Vagina (tissue), 2 donors: ENCODE data around the gene ORAI2. TPM values are rescaled to one million over a fixed set of nuclear protein-coding genes. Genes with fewer than 3 reads are reported as not detected.

ENCODE experiments used
- DNase-seq, 2 donors: peaks; one replicate each; pipeline ENCODE4 v3.0.0-alpha.2; 2017; ENCODE audit errors: extremely low spot score in 2 of 2
- H3K27ac ChIP-seq: fragments of 200-600 bp; sonication (generic); one replicate; pipeline ENCODE4 v1.5.1; 2019
- H3K27me3 ChIP-seq: fragments of 200-600 bp; sonication (generic); one replicate; pipeline ENCODE4 v1.5.1; 2019
- H3K36me3 ChIP-seq, 2 donors: fragments of 200-600 bp; sonication (generic); one replicate each; pipeline ENCODE4 v1.5.1; 2017 to 2019
- H3K4me1 ChIP-seq: fragments of 200-600 bp; sonication (generic); one replicate; pipeline ENCODE4 v1.5.1; 2019
- H3K4me3 ChIP-seq, 2 donors: fragments of 200-600 bp; sonication (generic); 1 replicate in 1 of 2; 2 replicates in 1 of 2; pipeline ENCODE4 v1.5.1; 2016 to 2019
- H3K9me3 ChIP-seq: fragments of 200-600 bp; sonication (generic); one replicate; pipeline ENCODE4 v1.5.1; 2019
- POLR2A ChIP-seq, 2 donors: fragments of 450-650 bp; IDR thresholded peaks; one replicate each; pipeline ENCODE4 v1.6.1; 2017; ENCODE audit warnings: antibody characterized with exemption in 2 of 2, mild to moderate bottlenecking in 2 of 2, moderate library complexity in 2 of 2
- POLR2AphosphoS5 ChIP-seq, 2 donors: sonication (generic); formaldehyde crosslinking; IDR thresholded peaks; one replicate each; pipeline ENCODE4 v1.9.0; 2017; ENCODE audit warnings: antibody characterized with exemption in 2 of 2, mild to moderate bottlenecking in 2 of 2, low read depth in 1 of 2; ENCODE audit not compliant: insufficient read depth in 1 of 2
- intact Hi-C: fragments of 100-400 bp; cut with DNase I; formaldehyde crosslinking; loops from one replicate; pipeline ENCODE4 v1.15.1; 2023
- total RNA-seq: library from RNA; depleted of rRNA; stranded (reverse); fragments of >200 nt; gene quantifications from one replicate; pipeline ENCODE4 v1.2.3, GENCODE V29; 2016
- TF ChIP-seq, protein P1 (sequence below), 3 experiments: fragments of 450-650 bp in 2 of 3; fragments of 200-600 bp in 1 of 3; sonication (generic) in 1 of 3; IDR thresholded peaks; one replicate each; pipeline ENCODE4 v1.5.1; 2017 to 2019; ENCODE audit warnings: antibody characterized with exemption in 3 of 3, mild to moderate bottlenecking in 2 of 3, moderate library complexity in 2 of 3

ORAI2 gene
- total RNA-seq, 1 donor from 2014 or later, result 15.5 TPM

DNA sequence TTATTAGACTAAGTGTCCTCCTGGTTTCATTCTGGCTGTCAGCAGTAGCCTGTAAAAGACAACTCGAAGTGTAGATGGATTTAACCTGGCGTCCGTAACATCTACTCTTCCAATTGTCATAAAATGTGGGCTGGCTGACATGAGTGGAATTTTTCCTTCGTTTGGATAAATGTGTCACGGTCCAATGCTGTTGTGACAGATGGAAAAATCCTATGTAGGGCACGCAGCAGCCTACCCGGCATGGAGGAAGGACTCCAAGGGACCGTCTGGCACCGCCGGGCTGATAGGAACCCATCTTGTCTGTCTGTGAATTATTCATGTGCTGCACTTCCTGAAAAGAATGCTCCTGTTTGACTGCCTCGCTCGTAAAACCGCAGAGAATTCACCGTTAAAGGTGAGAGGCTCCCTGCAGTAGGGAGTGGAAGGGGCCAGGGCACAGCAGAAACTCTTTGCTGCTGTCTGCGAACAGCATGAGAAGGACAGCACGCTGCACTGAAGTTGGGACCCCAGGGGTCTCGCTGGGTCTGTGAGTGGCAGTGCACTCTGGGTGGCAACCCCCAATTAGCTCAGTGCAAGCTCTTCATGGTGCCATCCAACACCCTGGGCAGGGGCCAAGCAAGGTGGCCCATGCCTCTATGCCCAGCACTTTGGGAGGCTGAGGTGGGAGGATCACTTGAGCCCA, 1.6 kb upstream of the ORAI2 start:
- intact Hi-C loops, result no loop called here
- Histone ChIP-seq H3K27ac (peak overlapping the region; percentile 84), H3K36me3 (peaks cover 0 to 3% of the 10 kb centered on the region in 2 donors), H3K4me1 (peaks cover 47% of the 10 kb centered on the region), H3K27me3 (no peaks in the 10 kb centered on the region), H3K4me3 (no peak overlapping the region), H3K9me3 (no peaks in the 10 kb centered on the region)
- TF ChIP-seq, protein P1, sequence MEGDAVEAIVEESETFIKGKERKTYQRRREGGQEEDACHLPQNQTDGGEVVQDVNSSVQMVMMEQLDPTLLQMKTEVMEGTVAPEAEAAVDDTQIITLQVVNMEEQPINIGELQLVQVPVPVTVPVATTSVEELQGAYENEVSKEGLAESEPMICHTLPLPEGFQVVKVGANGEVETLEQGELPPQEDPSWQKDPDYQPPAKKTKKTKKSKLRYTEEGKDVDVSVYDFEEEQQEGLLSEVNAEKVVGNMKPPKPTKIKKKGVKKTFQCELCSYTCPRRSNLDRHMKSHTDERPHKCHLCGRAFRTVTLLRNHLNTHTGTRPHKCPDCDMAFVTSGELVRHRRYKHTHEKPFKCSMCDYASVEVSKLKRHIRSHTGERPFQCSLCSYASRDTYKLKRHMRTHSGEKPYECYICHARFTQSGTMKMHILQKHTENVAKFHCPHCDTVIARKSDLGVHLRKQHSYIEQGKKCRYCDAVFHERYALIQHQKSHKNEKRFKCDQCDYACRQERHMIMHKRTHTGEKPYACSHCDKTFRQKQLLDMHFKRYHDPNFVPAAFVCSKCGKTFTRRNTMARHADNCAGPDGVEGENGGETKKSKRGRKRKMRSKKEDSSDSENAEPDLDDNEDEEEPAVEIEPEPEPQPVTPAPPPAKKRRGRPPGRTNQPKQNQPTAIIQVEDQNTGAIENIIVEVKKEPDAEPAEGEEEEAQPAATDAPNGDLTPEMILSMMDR (IDR thresholded peaks at IDR 0.05), result no peak
- TF ChIP-seq POLR2AphosphoS5 (IDR thresholded peaks at IDR 0.05; ENCODE audit: insufficient read depth in 1 of 2, low read depth in 1 of 2), result peak; percentile 11 to 34
- no peak for DNase-seq

DNA sequence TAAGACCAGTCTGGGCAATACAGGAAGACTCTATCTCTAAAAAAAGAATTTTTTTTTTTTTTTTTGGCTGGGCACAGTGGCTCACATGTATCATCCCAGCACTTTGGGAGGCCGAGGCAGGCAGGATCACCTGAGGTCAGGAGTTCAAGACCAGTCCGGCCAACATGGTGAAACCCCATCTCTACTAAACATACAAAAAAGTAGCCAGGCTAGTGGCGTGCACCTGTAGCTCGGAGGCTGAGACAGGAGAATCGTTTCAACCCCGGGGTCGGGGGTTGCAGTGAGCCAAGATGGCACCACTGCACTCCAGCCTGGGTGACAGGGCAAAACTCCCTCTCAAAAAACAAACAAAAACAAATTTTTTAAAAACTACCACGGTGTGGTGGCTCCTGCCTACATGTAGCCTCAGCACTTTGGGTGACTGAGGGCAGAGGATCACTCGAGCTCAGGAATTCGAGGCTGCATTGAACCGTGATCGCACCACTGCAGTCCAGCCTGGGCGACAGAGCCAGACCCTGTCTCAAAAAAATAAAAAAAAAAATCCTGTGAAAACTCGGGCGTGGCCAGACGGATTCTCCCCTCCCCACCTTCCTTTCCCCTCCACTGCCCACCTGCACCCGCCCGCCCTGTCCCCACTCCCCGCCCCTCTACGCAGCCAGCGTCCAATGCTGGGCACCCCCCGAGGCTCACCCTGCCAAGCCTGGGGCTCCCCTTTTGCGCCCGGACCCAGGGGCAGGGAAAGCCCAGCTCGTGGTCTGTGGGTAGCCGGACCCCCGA, 745 bp upstream of the ORAI2 start:
- Histone ChIP-seq H3K36me3 (no peaks in the 10 kb centered on the region), H3K4me3 (peak overlapping the region; percentile 86 to 88), H3K27me3 (no peaks in the 10 kb centered on the region), H3K27ac (peak overlapping the region; percentile 84), H3K9me3 (no peaks in the 10 kb centered on the region), H3K4me1 (peaks cover 47% of the 10 kb centered on the region)
- no peak for DNase-seq
- TF ChIP-seq, protein P1 (IDR thresholded peaks at IDR 0.05), result no peak
- TF ChIP-seq POLR2A (IDR thresholded peaks at IDR 0.05), result no peak
- no peak for TF ChIP-seq POLR2AphosphoS5 (IDR thresholded peaks at IDR 0.05; ENCODE audit: insufficient read depth in 1 of 2, low read depth in 1 of 2)
- intact Hi-C loops, result no loop called here

DNA sequence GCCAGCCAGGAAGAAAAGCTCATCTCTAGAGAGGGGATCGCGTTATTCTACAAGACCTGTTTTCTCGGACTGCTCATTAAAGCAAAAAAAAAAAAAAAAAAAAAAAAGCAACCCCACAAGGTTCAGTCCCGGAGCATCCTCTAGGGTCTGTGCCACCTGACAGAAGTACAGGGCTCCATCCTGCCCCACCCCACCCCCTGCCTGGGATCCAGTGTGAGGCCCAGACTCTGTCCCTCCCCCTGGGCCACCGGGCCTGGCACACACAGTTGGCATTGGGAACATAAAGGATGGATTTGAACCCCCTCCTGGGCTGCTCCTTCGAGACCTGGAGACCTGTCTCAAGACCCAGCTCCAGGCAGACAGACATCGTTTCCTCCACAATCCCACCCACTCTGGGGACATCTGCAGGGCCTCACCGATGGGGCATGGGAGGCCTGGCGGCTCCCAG, 688 bp downstream of the ORAI2 start:
- TF ChIP-seq, protein P1 (IDR thresholded peaks at IDR 0.05), result no peak
- TF ChIP-seq POLR2AphosphoS5 (IDR thresholded peaks at IDR 0.05; ENCODE audit: insufficient read depth in 1 of 2, low read depth in 1 of 2) (no peak), POLR2A (IDR thresholded peaks at IDR 0.05) (no peak)
- DNase-seq, result no peak
- Histone ChIP-seq H3K4me1 (peaks cover 47% of the 10 kb centered on the region), H3K9me3 (no peaks in the 10 kb centered on the region), H3K36me3 (no peaks in the 10 kb centered on the region), H3K27me3 (no peaks in the 10 kb centered on the region), H3K27ac (peak overlapping the region; percentile 57), H3K4me3 (peak overlapping the region; percentile 86 to 88)
- intact Hi-C loops, result no loop called here

DNA sequence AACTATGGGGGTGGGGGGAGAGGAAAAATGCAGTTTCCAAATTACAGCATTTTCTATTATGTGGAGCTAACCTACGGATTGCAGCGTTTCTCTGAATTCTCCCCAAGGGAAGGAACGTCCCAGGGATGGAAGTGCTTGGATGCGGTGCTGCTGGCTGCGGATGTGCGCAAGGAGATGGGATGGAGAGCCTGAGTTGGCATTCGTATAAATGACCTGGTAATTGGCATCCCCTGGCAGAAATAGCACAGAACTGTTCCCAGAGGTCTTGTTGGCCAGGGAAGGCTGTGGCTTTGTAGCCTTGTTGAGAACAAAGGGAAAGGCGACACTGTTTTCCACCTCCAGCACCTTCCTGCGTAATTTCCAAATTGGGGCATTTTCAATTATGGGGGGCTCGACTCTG, 2.7 kb downstream of the ORAI2 start:
- H3K36me3 ChIP-seq, result no peaks in the 10 kb centered on the region
- no peak overlapping the region for H3K27ac ChIP-seq
- H3K27me3 ChIP-seq, result no peaks in the 10 kb centered on the region
- TF ChIP-seq, protein P1 (IDR thresholded peaks at IDR 0.05), result no peak
- TF ChIP-seq POLR2A (IDR thresholded peaks at IDR 0.05), result no peak
- no peak for TF ChIP-seq POLR2AphosphoS5 (IDR thresholded peaks at IDR 0.05; ENCODE audit: insufficient read depth in 1 of 2, low read depth in 1 of 2)
- no peaks in the 10 kb centered on the region for H3K9me3 ChIP-seq
- intact Hi-C loops, result no loop called here
- DNase-seq, result no peak
- peaks cover 42% of the 10 kb centered on the region for H3K4me1 ChIP-seq
- H3K4me3 ChIP-seq, result no peak overlapping the region
